Measurements from ENCODE around the gene AFAP1. TPM values are rescaled to one million over a fixed set of nuclear protein-coding genes. Genes with fewer than 3 reads are reported as not detected.
A peak's percentile ranks its signal among the peaks of the same experiment; 100 is the strongest.

The AFAP1 gene
- total and polyA plus RNA-seq, 2 of the 8 experiments (the other 6 are each of a cell fraction or from before 2014, with no cell fraction given) = 3.6 to 18.2 TPM

- TF ChIP-seq RAD21 (IDR thresholded peaks at IDR 0.05 in 1 of 2, conservative IDR thresholded peaks at IDR 0.05 in 1 of 2; ENCODE audit: low read depth in 2 of 2, low read length in 2 of 2) = peak; percentile 85 to 92
- no peak for TF ChIP-seq CHD7 (IDR thresholded peaks at IDR 0.05; ENCODE audit: insufficient replicate concordance, low read length)
- TF ChIP-seq SRF (IDR thresholded peaks at IDR 0.05; ENCODE audit: low read depth, low read length) = 0 out of 2 replicates have a peak, but pooled peaks have one; percentile 33
- no peak for TF ChIP-seq PHF8 (conservative IDR thresholded peaks at IDR 0.05; ENCODE audit: low read depth, low read length)
- no peak for TF ChIP-seq ATF2 (IDR thresholded peaks at IDR 0.05; ENCODE audit: low read length)
- TF ChIP-seq CBX8 (IDR thresholded peaks at IDR 0.05; ENCODE audit: borderline replicate concordance, low read depth, low read length) = no peak
These were observed 220.1 kb downstream of the AFAP1 start (continued) for GRCh38 chr4:7719354-7720174.

Data from H1 (cell line).